Mesothelial cell of epicardium (in vitro differentiated cells): ENCODE results near the gene BRI3. TPM values are rescaled to one million over a fixed set of nuclear protein-coding genes. Genes with fewer than 3 reads are reported as not detected.

Experiments used
- DNase-seq, 2 experiments: peaks; one replicate each; pipeline ENCODE4 v3.0.0; 2021; ENCODE audit warnings: low spot score in 2 of 2; ENCODE audit not compliant: unreplicated experiment in 2 of 2
- H3K27ac Mint-ChIP-seq: 2 replicates; pipeline ENCODE4 v1.8.0; 2021; ENCODE audit warnings: mixed read lengths
- H3K27me3 Mint-ChIP-seq: 2 replicates; pipeline ENCODE4 v1.8.0; 2021; ENCODE audit warnings: low read depth, mixed read lengths
- H3K36me3 Mint-ChIP-seq: 2 replicates; pipeline ENCODE4 v1.8.0; 2021; ENCODE audit warnings: mixed read lengths
- H3K4me1 Mint-ChIP-seq: 2 replicates; pipeline ENCODE4 v1.8.0; 2021; ENCODE audit warnings: mixed read lengths
- H3K4me3 Mint-ChIP-seq: 2 replicates; pipeline ENCODE4 v1.8.0; 2021; ENCODE audit warnings: mild to moderate bottlenecking, moderate library complexity, mixed read lengths
- H3K9me3 Mint-ChIP-seq: 2 replicates; pipeline ENCODE4 v1.8.0; 2021; ENCODE audit warnings: mixed read lengths
- CTCF ChIP-seq: fragments of 200-600 bp; sonication (generic); IDR thresholded peaks from one replicate; pipeline ENCODE4 v1.5.0; 2021; ENCODE audit warnings: antibody characterized with exemption; ENCODE audit not compliant: unreplicated experiment
- total RNA-seq: library from RNA; stranded (reverse); gene quantifications from 3 replicates; pipeline ENCODE4 v1.2.1, GENCODE V29; 2021

Gene BRI3
- total RNA-seq, 1 donor from 2014 or later = 113 TPM

- DNase-seq = no peak
- Mint-ChIP-seq H3K9me3 (no peaks in the 10 kb centered on the region), H3K36me3 (peaks cover 17% of the 10 kb centered on the region), H3K4me1 (peaks cover 6% of the 10 kb centered on the region), H3K27me3 (no peaks in the 10 kb centered on the region), H3K27ac (no peak overlapping the region), H3K4me3 (no peak overlapping the region)
- TF ChIP-seq CTCF = no peak
Observed at GRCh38 chr7:98267303-98267702, 14.2 kb upstream of the BRI3 start.

- TF ChIP-seq CTCF = no peak
Observed at GRCh38 chr7:98276241-98276761, 5.2 kb upstream of the BRI3 start.

DNA sequence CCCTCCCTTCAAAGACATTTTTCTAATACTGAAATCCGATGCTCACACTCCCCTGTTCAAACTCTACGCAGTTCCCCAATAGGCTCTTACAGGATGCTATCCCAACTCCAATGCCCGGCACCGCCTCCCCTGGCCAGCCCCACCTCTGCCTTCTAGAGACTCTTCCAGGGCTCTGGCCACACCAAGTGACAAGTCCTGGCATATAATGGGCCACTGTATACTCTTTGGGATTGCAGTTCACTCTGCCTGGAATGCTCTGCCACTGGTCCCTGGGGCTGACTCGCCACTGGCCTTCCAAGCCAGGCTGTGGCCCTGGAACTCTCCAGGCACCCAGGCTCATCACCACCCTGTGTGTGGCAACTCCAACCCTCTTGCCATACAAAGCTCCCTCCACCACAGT is 3.1 kb upstream of the BRI3 start:
- Mint-ChIP-seq H3K27ac (no peak overlapping the region), H3K27me3 (no peaks in the 10 kb centered on the region), H3K9me3 (no peaks in the 10 kb centered on the region), H3K36me3 (peaks cover 3% of the 10 kb centered on the region), H3K4me1 (peaks cover 17% of the 10 kb centered on the region), H3K4me3 (no peak overlapping the region)
- TF ChIP-seq CTCF = no peak
- DNase-seq = no peak

More at GRCh38 chr7:98276241-98276761, 5.2 kb upstream of the BRI3 start:
- Mint-ChIP-seq H3K4me1 (peaks cover 5% of the 10 kb centered on the region), H3K36me3 (no peaks in the 10 kb centered on the region), H3K27me3 (no peaks in the 10 kb centered on the region), H3K9me3 (no peaks in the 10 kb centered on the region), H3K27ac (peak overlapping the region; percentile 59), H3K4me3 (no peak overlapping the region)
- DNase-seq = no peak

GRCh38 chr7:98278936-98279335 is 2.5 kb upstream of the BRI3 start:
- no peak for TF ChIP-seq CTCF
- H3K4me3 Mint-ChIP-seq = no peak overlapping the region
- peaks cover 3% of the 10 kb centered on the region for H3K36me3 Mint-ChIP-seq
- H3K27ac Mint-ChIP-seq = no peak overlapping the region
- no peaks in the 10 kb centered on the region for H3K9me3 Mint-ChIP-seq
- peaks cover 23% of the 10 kb centered on the region for H3K4me1 Mint-ChIP-seq
- H3K27me3 Mint-ChIP-seq = no peaks in the 10 kb centered on the region
- DNase-seq = no peak

- DNase-seq = no peak
- TF ChIP-seq CTCF = no peak
- H3K4me3 Mint-ChIP-seq = peak overlapping the region; percentile 82
- H3K27me3 Mint-ChIP-seq = no peaks in the 10 kb centered on the region
- H3K9me3 Mint-ChIP-seq = no peaks in the 10 kb centered on the region
- H3K4me1 Mint-ChIP-seq = peaks cover 35% of the 10 kb centered on the region
- peaks cover 3% of the 10 kb centered on the region for H3K36me3 Mint-ChIP-seq
- peak overlapping the region; percentile 87 for H3K27ac Mint-ChIP-seq
Observed at GRCh38 chr7:98280296-98280695, 1.2 kb upstream of the BRI3 start.
